Measurements from ENCODE around the gene GDAP1L1. TPM values are rescaled to one million over a fixed set of nuclear protein-coding genes. Genes with fewer than 3 reads are reported as not detected.

The GDAP1L1 gene
- total RNA-seq, 4 donors from 2014 or later, result not detected

DNA sequence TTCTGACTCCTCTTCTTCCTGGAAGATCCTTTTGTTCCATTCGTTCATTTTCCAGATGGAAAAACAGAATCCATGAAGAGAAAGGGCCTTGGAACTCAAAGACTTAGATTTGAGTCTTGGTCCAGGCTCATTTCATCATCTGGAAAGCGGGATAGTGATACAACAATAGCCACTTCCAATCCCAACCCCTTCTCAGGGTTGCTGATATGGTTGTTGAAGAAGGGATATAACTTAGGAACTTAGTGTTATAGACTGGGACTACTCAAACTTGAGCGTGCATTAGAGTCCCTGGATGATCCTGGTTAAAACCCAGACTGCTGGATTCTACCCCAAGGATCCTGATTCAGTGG lies 1.3 kb downstream of the GDAP1L1 start:
- intact Hi-C loops (cut with DNase I; ENCODE audit: low total_unique reads) (no loop called here), in situ Hi-C loops (cut with MboI; ENCODE audit: low sequenced_read_pairs in 4 of 4) (no loop called here)
- H3K4me1 ChIP-seq, result peaks cover 0 to 4% of the 10 kb centered on the region in 2 donors
- no peak overlapping the region for H3K27ac ChIP-seq
- H3K4me3 ChIP-seq, result no peak overlapping the region
- H3K36me3 ChIP-seq, result no peaks in the 10 kb centered on the region
- no peak for ATAC-seq
- H3K9me3 ChIP-seq, result no peaks in the 10 kb centered on the region
- TF ChIP-seq POLR2A (IDR thresholded peaks at IDR 0.05), result no peak
- TF ChIP-seq, protein P1, sequence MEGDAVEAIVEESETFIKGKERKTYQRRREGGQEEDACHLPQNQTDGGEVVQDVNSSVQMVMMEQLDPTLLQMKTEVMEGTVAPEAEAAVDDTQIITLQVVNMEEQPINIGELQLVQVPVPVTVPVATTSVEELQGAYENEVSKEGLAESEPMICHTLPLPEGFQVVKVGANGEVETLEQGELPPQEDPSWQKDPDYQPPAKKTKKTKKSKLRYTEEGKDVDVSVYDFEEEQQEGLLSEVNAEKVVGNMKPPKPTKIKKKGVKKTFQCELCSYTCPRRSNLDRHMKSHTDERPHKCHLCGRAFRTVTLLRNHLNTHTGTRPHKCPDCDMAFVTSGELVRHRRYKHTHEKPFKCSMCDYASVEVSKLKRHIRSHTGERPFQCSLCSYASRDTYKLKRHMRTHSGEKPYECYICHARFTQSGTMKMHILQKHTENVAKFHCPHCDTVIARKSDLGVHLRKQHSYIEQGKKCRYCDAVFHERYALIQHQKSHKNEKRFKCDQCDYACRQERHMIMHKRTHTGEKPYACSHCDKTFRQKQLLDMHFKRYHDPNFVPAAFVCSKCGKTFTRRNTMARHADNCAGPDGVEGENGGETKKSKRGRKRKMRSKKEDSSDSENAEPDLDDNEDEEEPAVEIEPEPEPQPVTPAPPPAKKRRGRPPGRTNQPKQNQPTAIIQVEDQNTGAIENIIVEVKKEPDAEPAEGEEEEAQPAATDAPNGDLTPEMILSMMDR (IDR thresholded peaks at IDR 0.05 in 4 of 5, conservative IDR thresholded peaks at IDR 0.05 in 1 of 5), result no peak
- H3K27me3 ChIP-seq, result peaks cover 14 to 31% (median 26%) of the 10 kb centered on the region in 3 donors
- no peak for DNase-seq

DNA sequence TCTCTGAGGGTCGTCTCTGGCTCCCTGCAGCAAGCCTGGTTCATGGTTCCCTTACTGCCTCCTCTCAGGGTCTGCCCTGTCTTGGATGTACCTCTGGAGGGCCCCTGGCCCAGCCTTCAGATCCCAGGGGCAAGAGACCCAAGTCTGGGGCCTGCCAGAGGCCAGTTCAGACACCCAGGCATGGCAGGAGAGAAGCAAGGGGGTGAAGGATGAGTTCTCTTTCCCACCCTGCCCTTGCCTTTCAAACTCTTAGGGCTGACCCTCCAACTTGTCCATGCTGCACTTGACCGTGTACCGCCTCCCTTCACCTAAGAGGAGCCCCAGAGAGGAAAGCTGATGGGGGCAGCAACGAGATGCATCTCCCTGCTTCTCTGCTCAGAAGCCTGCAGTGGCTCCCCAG lies 4.2 kb downstream of the GDAP1L1 start:
- intact Hi-C loops (cut with DNase I; ENCODE audit: low total_unique reads), result no loop called here
- TF ChIP-seq POLR2A (IDR thresholded peaks at IDR 0.05), result no peak
- TF ChIP-seq, protein P1 (IDR thresholded peaks at IDR 0.05 in 4 of 5, conservative IDR thresholded peaks at IDR 0.05 in 1 of 5), result no peak
- peaks cover 0 to 4% of the 10 kb centered on the region in 2 donors for H3K4me1 ChIP-seq
- H3K9me3 ChIP-seq, result no peaks in the 10 kb centered on the region
- in situ Hi-C loops (cut with MboI; ENCODE audit: low sequenced_read_pairs in 4 of 4), result no loop called here
- H3K27me3 ChIP-seq, result peaks cover 14 to 31% (median 26%) of the 10 kb centered on the region in 3 donors
- no peaks in the 10 kb centered on the region for H3K36me3 ChIP-seq
- no peak overlapping the region for H3K27ac ChIP-seq
- no peak for DNase-seq
- ATAC-seq, result no peak
- no peak overlapping the region for H3K4me3 ChIP-seq

DNA sequence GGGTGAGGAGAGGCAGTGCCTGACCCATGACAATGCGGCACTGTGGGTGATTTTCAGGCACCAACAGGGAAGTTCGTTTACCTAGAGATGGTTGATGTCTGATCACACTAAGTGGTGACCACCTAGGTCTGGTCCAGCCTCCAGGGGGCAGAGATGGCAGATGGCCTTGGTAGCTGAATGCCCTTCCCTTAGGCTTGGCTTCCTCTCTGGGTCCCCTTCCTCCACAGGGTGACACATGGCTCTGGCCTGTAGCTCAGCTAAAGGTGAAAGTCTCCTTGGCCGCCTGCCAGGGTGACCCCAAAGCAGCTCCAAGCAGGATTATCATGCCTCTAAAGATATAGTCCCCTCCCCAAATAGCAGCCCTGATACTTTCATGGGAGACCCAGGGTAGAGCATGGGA lies 6.4 kb downstream of the GDAP1L1 start:
- no peak overlapping the region for H3K27ac ChIP-seq
- DNase-seq (no peak), ATAC-seq (no peak)
- H3K27me3 ChIP-seq, result peaks cover 9 to 16% (median 12%) of the 10 kb centered on the region in 3 donors
- H3K4me3 ChIP-seq, result no peak overlapping the region
- no peaks in the 10 kb centered on the region for H3K36me3 ChIP-seq
- in situ Hi-C loops (cut with MboI; ENCODE audit: low sequenced_read_pairs in 4 of 4), result no loop called here
- no peaks in the 10 kb centered on the region for H3K4me1 ChIP-seq
- H3K9me3 ChIP-seq, result no peaks in the 10 kb centered on the region
- TF ChIP-seq POLR2A (IDR thresholded peaks at IDR 0.05), result no peak
- intact Hi-C loops (cut with DNase I; ENCODE audit: low total_unique reads), result no loop called here

DNA sequence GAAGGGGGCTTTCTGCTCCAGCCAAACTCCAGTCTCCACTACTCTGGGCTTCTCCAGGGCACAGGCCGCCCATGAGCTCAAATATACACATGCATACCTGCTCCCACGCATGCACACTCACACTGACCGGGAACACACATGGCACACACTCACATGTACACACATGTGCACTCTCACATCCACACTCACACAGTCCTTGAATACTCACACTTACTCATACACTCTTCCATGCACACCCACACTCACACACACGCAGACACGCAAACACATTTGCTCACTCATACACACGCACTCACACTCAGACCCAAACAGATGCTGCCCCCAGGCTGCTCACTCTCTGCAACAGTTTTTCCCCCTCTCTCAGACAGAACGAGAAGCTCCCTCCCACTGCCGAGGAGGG lies 7.0 kb downstream of the GDAP1L1 start:
- H3K4me3 ChIP-seq, result no peak overlapping the region
- DNase-seq, result no peak
- no peaks in the 10 kb centered on the region for H3K4me1 ChIP-seq
- peaks cover 3 to 11% (median 10%) of the 10 kb centered on the region in 3 donors for H3K27me3 ChIP-seq
- H3K36me3 ChIP-seq, result no peaks in the 10 kb centered on the region
- no peaks in the 10 kb centered on the region for H3K9me3 ChIP-seq
- in situ Hi-C loops (cut with MboI; ENCODE audit: low sequenced_read_pairs in 4 of 4), result no loop called here
- intact Hi-C loops (cut with DNase I; ENCODE audit: low total_unique reads), result no loop called here
- no peak overlapping the region for H3K27ac ChIP-seq
- no peak for ATAC-seq
- TF ChIP-seq, protein P1 (IDR thresholded peaks at IDR 0.05 in 4 of 5, conservative IDR thresholded peaks at IDR 0.05 in 1 of 5), result no peak
- no peak for TF ChIP-seq POLR2A (IDR thresholded peaks at IDR 0.05)

DNA sequence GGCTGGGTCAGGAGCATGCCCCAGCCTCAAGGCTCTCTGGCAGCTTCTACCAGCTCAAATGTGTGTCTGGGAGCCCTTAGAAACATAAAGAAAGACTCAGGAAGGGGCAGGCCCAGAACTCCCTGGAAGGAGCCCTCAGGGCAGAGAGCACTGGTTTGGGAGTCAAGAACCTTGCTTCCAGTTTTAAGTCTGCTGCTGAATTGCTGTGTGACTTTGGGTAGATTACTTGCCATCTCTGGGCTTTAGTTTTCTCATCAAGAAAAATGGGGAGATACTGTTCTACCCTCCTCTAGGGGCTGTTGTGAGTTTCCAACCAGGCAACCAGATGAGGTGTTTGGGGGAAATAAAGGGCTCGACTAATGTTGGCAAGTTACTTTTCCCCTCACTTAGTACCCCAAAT lies 8.8 kb downstream of the GDAP1L1 start:
- DNase-seq (no peak), ATAC-seq (no peak)
- Histone ChIP-seq H3K36me3 (no peaks in the 10 kb centered on the region), H3K27me3 (no peaks in the 10 kb centered on the region), H3K9me3 (no peaks in the 10 kb centered on the region), H3K4me3 (no peak overlapping the region), H3K27ac (no peak overlapping the region), H3K4me1 (no peaks in the 10 kb centered on the region)
- in situ Hi-C loops (cut with MboI; ENCODE audit: low sequenced_read_pairs in 4 of 4) (no loop called here), intact Hi-C loops (cut with DNase I; ENCODE audit: low total_unique reads) (no loop called here)
- TF ChIP-seq POLR2A (IDR thresholded peaks at IDR 0.05), result no peak
- TF ChIP-seq, protein P1 (IDR thresholded peaks at IDR 0.05 in 4 of 5, conservative IDR thresholded peaks at IDR 0.05 in 1 of 5), result no peak
